Stimulated activated CD8-positive, alpha-beta memory T cell treated with anti-CD3 and anti-CD28 coated beads, Interleukin-7, amount 100 ng/mL, for 48 hours (primary cell): ENCODE results near the gene CALR3.
"Not testable (repeated sequence)": the region's sequence is repeated elsewhere in the genome, so short reads cannot be mapped to it uniquely, and the experiment has no call there.

ENCODE experiments used
- DNase-seq, 2 donors: peaks; one replicate each; pipeline ENCODE4 v3.0.0-alpha.2; 2020; ENCODE audit warnings: low read depth in 1 of 2; ENCODE audit errors: extremely low read depth in 1 of 2

CALR3 gene

GRCh38 chr19:16525751-16526481 lies 29.9 kb upstream of the CALR3 start:
- no peak for DNase-seq

DNA sequence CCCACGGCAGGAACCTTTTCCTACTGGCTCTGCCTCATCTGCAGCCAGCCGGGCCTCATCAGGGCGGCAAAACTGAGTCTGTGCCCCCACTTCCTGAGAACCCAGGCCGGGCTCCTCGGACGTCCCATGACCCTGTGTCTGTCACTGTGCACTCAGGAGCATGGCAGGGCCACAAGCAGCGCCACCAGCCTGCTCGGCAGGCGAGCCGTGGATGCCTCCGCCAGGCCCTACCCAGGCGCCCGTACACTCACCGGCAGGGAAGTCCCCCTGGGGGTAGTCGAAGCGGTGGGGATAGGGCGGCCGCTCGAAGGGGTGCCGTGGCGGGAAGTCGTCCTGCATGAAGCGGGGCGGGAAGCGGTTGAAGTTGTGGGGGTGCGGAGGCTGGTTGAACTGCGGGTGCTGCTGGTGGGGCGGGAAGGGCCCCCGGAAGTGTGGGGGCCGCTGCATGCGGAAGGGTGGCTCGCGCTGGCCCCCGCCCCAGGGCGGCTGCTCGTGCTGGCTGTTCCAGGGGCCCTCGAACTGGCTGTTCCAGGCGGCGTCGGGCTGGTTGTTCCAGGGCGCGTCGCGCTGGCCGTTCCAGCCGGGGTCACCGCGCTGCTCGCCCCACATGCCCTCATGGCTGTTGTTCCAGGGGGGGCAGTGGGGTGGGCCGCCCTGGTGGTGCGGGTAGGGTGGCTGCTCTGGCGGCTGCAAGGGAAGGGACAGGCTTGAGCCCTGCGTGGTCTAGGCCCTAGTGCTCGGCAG lies 29.2 kb upstream of the CALR3 start:
- no peak for DNase-seq

- DNase-seq, result no peak
Measured at GRCh38 chr19:16522559-16523377, 26.8 kb upstream of the CALR3 start.

- no peak for DNase-seq
Measured at GRCh38 chr19:16521715-16522289, 25.8 kb upstream of the CALR3 start.

DNA sequence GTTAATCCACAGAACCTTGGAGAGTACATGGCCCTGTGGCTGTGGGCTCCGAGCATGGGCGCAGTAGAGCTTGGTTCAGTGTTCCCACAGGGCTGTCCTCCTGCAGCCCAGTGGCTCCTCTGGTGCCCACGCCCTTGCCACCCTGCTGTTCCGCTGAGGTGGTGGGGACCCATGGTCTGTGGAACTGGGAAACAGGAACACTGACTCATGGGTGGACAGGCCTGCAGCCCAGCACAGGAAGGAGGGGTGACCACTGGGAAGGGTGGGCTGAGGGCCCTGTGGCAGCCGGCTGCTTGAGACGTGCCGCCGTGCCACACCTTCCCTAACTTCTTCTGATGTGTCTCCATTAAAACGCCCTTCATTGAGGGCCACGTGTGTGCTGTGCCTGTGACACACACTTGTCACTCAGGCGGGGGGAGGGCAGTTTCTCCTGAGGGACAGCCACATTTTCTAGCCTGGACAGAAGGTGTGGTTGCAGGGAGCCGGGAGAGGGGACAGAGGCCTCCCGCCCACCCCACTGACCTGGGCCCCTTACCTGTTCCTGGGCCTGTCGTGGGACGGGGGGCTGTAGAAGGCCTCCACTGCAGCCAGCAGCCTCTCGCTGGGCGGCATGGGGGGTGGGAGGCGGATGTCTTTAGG lies 25.1 kb upstream of the CALR3 start:
- no peak for DNase-seq

- no peak for DNase-seq
Measured at GRCh38 chr19:16520074-16520973, 24.4 kb upstream of the CALR3 start.

GRCh38 chr19:16519230-16519687 lies 23.3 kb upstream of the CALR3 start:
- DNase-seq, result no peak

DNA sequence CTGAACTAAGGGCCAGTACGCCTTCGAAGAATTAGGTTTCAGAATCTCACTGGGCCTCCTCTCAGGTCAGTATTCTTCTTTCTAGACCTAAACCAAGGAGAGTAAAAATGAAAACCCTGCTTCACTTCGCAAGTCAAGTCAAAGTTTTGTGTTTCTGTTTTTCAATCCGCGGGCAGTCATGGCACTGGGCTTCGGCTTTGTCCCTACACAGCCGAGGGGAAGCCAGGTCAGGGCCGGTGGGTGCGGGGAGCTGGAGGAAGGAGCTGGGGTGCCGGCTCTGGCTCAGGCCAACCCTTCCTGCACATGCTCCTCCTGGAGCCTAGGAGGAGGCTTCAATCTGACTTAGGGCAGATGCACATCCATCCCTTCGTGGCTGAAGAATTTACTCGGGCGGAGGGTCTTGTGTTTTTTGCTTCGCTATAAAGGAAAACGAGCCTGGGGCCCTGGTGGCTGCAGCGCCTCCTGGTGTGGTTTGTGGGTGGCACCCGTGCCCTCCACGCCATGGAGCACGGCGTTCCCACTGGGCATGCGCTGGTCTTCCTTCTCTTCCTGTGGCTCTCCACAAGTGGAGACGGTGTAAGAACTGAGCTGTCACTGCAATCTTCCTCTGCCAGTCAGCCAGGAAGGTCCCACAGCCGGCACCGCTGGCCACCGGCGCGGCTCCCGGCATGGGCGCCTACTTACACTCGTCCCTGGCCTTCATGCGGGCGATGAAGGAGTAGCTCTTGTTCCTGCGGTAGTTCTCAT lies 22.7 kb upstream of the CALR3 start:
- no peak for DNase-seq

DNA sequence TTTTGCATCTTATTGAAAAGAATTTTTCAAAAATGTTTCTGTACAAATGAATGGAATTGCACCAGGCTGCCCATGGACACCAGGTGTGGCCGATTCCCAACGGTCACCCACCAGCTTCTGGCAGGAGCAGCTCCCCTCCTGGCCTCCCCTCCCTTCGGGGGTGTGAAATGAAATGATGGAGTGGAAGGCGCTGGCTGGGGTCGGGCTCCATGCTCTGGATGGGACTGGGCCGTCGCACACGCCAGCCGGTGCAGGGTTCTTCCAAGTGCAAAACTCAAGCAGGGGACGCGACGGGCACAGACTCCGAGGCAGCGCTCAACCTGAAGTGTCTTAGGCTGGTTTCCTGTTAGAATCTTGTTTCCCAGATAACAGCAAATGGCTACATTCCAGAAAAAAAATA lies 22.1 kb upstream of the CALR3 start:
- DNase-seq, result no peak

DNA sequence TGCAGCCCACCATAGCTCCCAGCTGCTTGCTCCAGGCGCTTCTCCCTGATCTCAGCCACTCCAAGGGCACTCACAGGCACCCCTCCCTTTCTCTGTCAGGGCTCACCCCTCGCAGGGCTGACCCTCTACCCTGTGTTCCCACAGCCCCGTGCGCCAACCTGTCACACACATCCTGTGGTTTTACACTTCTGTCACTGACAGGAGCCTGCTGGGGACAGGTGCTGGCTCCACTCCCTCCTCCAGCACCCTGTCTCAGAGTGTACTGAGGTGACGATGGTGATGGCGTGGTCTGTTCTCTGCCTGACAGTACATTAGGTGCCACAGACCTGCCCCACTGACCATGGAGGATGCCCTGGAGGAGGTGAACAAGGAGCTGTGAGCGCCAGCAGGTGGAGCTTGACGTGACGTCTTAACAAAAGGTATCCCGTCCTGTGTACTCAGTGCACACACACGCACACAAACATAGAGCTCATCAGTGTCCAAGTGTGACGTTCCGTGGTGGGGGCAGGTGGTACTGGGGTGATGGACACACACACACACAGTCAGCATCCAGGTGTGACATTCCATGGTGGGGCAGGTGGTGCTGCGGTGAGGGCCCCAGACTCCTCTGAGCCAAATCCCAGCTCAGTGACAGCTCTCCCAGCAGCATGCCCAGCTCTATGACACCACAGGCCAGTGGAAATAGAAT lies 21.1 kb upstream of the CALR3 start:
- DNase-seq, result no peak

GRCh38 chr19:16516381-16516780 lies 20.4 kb upstream of the CALR3 start:
- DNase-seq, result no peak

DNA sequence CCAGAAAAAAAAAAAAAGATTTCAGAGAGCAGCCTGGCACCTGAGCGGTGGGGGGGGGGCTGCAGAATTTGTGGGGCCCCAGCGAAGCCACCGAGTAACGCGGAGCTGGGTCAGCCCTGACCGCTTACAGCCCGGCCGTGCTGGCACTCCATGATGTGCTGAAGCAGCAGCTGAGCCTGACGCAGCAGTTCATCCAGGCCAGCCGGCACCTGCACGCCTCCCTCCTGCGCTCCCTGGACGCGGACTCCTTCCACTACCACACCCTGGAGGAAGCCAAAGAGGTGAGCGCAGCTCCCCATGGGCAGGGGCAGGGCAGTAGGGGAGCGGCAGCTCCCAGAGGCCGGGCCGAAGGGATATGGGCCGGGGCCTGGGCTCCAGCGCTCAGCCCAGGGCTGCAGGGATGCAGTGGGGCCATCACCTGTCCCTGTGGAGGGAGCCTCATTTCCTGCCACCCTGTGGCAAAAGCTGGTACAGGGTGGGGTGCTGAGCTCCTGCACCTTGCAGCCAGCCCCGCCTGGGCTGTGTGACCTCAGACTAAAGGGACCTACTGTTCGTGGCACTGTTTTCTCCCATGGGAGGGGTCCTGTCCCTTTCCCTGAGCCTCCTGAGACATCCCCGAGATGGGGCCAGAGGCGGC lies 18.5 kb upstream of the CALR3 start:
- DNase-seq, result no peak

GRCh38 chr19:16512611-16513010 lies 16.6 kb upstream of the CALR3 start:
- DNase-seq, result not testable (repeated sequence)

GRCh38 chr19:16509141-16510061 lies 13.4 kb upstream of the CALR3 start:
- DNase-seq, result no peak

- DNase-seq, result no peak
Measured at GRCh38 chr19:16508546-16508945, 12.6 kb upstream of the CALR3 start.

DNA sequence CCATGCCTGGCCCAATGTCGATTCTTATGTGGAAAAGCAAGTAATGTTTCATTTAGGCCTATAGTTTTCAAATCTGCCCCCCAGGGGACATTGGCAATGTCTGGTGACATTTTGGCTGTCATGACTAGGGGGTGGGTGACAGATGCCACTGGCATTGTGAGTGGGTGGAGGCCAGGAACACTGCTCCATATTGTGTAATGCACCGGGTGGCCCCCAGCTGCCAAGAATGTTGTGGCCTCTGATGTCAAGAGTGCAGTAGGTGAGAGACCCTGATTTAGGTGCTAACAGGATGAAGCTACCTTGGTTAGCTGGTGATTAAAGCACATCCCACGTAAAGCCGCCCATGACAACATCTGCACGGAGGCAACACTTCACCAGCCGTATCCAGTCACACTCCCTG lies 11.0 kb upstream of the CALR3 start:
- DNase-seq, result no peak

DNA sequence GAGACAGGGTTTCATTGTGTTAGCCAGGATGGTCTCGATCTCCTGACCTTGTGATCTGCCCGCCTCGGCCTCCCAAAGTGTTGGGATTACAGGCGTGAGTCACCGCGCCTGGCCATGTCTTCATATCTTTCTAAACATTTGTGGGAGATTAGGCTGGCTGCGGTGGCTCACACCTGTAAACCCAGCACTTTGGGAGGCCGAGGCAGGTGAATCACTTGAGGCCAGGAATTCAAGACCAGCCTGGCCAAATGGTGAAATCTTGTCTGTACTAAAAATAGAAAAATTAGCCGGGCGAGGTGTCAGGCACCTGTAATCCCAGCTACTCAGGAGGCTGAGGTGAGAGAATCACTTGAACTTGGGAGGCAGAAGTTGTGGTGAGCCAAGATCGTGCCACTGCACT lies 10.2 kb upstream of the CALR3 start:
- DNase-seq, result not testable (repeated sequence)
